Measurements from ENCODE around the gene PURA. TPM values are rescaled to one million over a fixed set of nuclear protein-coding genes. Genes with fewer than 3 reads are reported as not detected.

PURA gene
- total RNA-seq, 4 donors from 2014 or later = 7.4 to 34.6 (median 18.8) TPM

DNA sequence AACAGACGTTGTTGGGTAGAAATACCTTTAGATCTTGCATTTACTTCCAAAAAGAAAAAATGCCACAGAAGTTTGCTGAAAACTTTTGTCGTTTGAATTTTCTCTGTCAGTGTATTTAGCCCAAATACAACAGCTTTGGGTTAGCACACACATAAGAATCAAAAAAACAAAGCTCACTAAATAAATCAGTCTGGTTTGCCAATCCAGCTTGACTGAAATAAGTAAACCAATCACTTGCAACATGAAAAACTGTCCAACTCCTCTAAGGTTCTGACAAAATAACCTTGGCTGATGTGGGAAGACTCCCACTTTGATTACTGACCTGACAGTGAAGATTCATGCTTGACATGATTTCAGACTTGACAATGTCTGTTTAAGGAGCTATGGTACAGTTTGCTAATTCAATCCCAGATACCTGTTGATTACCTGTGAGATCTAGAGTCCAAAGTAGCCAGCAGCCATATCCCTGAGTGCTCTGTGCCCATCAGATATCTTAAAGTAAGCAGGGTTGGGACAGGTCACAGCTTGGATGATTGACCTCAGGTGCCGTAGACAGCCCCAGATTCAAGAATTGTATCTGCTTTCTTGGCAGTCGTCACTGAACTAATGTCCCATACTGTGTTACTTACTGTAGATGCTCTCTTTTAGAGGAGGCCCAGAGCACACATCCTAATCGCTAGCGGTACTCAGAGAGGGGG is 12.6 kb downstream of the PURA start:
- WGBS, 2 donors (ENCODE audit: low coverage in 1 of 2) = 92 to 93% methylated on average over 2 to 6 of the region's 6 CpGs
- Histone ChIP-seq H3K4me1 (peaks cover 0 to 7% (median 0%) of the 10 kb centered on the region in 4 donors), H3K4me3 (no peak overlapping the region), H3K9me3 (no peaks in the 10 kb centered on the region), H3K27ac (no peak overlapping the region), H3K36me3 (no peaks in the 10 kb centered on the region), H3K27me3 (no peaks in the 10 kb centered on the region)
- intact Hi-C loops (cut with DNase I; ENCODE audit: low total_unique reads) (no loop called here), in situ Hi-C loops (cut with MboI; ENCODE audit: low pct_ligation_motif_present in 1 of 4, low pct_unique_long_range_greater_than_20kb in 1 of 4, low sequenced_read_pairs in 3 of 4) (no loop called here)
- TF ChIP-seq, protein P1, sequence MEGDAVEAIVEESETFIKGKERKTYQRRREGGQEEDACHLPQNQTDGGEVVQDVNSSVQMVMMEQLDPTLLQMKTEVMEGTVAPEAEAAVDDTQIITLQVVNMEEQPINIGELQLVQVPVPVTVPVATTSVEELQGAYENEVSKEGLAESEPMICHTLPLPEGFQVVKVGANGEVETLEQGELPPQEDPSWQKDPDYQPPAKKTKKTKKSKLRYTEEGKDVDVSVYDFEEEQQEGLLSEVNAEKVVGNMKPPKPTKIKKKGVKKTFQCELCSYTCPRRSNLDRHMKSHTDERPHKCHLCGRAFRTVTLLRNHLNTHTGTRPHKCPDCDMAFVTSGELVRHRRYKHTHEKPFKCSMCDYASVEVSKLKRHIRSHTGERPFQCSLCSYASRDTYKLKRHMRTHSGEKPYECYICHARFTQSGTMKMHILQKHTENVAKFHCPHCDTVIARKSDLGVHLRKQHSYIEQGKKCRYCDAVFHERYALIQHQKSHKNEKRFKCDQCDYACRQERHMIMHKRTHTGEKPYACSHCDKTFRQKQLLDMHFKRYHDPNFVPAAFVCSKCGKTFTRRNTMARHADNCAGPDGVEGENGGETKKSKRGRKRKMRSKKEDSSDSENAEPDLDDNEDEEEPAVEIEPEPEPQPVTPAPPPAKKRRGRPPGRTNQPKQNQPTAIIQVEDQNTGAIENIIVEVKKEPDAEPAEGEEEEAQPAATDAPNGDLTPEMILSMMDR (IDR thresholded peaks at IDR 0.05) = no peak
- no peak for TF ChIP-seq EP300 (IDR thresholded peaks at IDR 0.05; ENCODE audit: low read depth)
- TF ChIP-seq POLR2AphosphoS5 (IDR thresholded peaks at IDR 0.05) = no peak
- TF ChIP-seq POLR2A (IDR thresholded peaks at IDR 0.05) = no peak
- DNase-seq = no peak

DNA sequence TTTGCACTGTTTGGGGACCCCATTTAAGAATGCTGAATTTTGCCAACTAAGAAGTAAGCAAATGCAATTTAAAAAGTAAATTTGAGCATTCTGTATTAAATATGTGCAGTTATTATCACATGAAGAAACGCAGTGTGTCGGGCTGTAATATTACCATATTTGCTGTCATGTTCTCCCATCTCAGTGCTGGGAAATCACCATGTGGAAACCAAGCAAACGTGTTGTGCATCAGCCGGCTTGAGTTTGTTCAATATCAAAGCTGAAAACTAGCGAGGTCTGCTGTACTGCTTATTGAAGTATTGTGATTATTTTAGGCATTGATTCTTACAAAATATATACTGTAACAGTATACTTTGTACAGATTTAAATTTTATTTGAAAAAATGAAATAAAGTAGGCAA is 14.5 kb downstream of the PURA start:
- TF ChIP-seq POLR2A (IDR thresholded peaks at IDR 0.05) = no peak
- TF ChIP-seq, protein P1 (IDR thresholded peaks at IDR 0.05) = no peak
- no peak for TF ChIP-seq POLR2AphosphoS5 (IDR thresholded peaks at IDR 0.05)
- TF ChIP-seq EP300 (IDR thresholded peaks at IDR 0.05; ENCODE audit: low read depth) = no peak
- no peak overlapping the region for H3K27ac ChIP-seq
- no peak for DNase-seq
- intact Hi-C loops (cut with DNase I; ENCODE audit: low total_unique reads) (no loop called here), in situ Hi-C loops (cut with MboI; ENCODE audit: low pct_ligation_motif_present in 1 of 4, low pct_unique_long_range_greater_than_20kb in 1 of 4, low sequenced_read_pairs in 3 of 4) (no loop called here)
- 85 to 98% methylated on average over 5 of the region's 5 CpGs for WGBS, 2 donors (ENCODE audit: low coverage in 1 of 2)
- H3K27me3 ChIP-seq = no peaks in the 10 kb centered on the region
- H3K4me3 ChIP-seq = no peak overlapping the region
- no peaks in the 10 kb centered on the region for H3K9me3 ChIP-seq
- H3K4me1 ChIP-seq = peaks cover 0 to 17% (median 0%) of the 10 kb centered on the region in 4 donors
- H3K36me3 ChIP-seq = no peaks in the 10 kb centered on the region

DNA sequence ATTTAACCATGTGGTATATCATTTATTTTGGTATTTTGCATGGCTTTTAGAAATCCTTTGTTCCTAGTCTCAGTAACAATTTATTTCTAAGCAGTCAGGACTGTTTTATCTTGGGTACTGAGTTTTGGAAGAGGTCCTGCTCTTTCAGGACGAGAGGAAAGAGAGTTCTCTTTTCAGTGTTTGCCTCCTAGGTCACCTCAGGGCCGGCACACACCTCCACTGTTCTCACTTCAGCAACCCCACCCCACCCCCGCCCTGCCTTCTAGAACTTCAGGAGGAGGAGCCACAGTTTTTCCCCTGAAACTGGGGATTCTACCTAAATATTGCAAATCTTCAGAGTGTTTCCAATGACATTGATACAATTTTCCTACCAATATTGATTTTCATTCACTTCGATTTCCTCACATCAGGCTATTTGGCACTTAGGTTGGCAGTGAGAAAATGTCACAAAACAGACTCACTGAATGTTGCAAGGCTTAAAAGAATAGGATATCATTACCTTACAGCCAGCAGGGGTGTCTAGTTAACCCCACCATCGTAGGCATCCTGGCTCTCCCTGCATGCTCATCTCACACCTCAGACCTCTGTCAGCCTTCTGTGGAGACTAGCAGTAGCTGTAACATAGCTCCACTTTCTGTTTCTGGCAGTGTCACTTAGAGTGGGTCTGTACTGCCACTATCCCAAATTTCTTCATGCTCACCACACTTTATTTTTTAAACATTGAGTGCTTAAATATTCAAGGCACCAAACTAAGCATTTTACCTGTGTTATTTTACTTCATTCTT is 17.2 kb downstream of the PURA start:
- Histone ChIP-seq H3K4me1 (peaks cover 0 to 10% (median 0%) of the 10 kb centered on the region in 4 donors), H3K27ac (no peak overlapping the region), H3K36me3 (no peaks in the 10 kb centered on the region), H3K4me3 (no peak overlapping the region), H3K27me3 (no peaks in the 10 kb centered on the region), H3K9me3 (no peaks in the 10 kb centered on the region)
- DNase-seq = no peak
- TF ChIP-seq, protein P1 (IDR thresholded peaks at IDR 0.05) = no peak
- TF ChIP-seq POLR2AphosphoS5 (IDR thresholded peaks at IDR 0.05) = no peak
- TF ChIP-seq POLR2A (IDR thresholded peaks at IDR 0.05) = no peak
- no peak for TF ChIP-seq EP300 (IDR thresholded peaks at IDR 0.05; ENCODE audit: low read depth)
- intact Hi-C loops (cut with DNase I; ENCODE audit: low total_unique reads) (no loop called here), in situ Hi-C loops (cut with MboI; ENCODE audit: low pct_ligation_motif_present in 1 of 4, low pct_unique_long_range_greater_than_20kb in 1 of 4, low sequenced_read_pairs in 3 of 4) (no loop called here)
- WGBS, 2 donors (ENCODE audit: low coverage in 1 of 2) = 76 to 92% methylated on average over 2 to 5 of the region's 5 CpGs

DNA sequence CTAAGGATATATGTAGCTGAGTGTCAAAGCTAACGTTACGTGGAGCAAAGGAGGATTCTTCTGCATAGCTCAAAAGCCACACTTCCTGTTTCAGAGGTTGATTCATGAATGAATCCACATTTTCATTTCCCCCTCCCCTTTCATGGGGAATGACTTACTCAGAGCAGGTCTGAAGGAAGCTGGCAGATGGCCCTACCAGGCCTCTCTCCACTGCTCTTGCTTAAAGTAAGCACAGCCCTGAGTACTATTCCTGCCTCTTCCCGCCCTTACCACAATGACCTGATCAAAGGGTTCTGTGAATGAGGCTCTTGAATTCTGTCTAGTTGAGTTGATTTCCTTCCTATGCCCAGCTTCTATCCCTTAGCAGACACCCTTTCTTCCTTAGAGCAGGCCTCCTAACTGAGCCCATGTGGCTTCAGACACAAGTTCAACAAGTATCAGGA is 18.1 kb downstream of the PURA start:
- no peak for DNase-seq
- Histone ChIP-seq H3K4me3 (no peak overlapping the region), H3K4me1 (peaks cover 0 to 10% (median 0%) of the 10 kb centered on the region in 4 donors), H3K27ac (no peak overlapping the region), H3K36me3 (no peaks in the 10 kb centered on the region), H3K9me3 (no peaks in the 10 kb centered on the region), H3K27me3 (no peaks in the 10 kb centered on the region)
- intact Hi-C loops (cut with DNase I; ENCODE audit: low total_unique reads) (no loop called here), in situ Hi-C loops (cut with MboI; ENCODE audit: low pct_ligation_motif_present in 1 of 4, low pct_unique_long_range_greater_than_20kb in 1 of 4, low sequenced_read_pairs in 3 of 4) (no loop called here)
- TF ChIP-seq EP300 (IDR thresholded peaks at IDR 0.05; ENCODE audit: low read depth) (no peak), POLR2A (IDR thresholded peaks at IDR 0.05) (no peak), POLR2AphosphoS5 (IDR thresholded peaks at IDR 0.05) (no peak)
- TF ChIP-seq, protein P1 (IDR thresholded peaks at IDR 0.05) = no peak
- 48 to 65% methylated on average over 2 to 3 of the region's 3 CpGs for WGBS, 2 donors (ENCODE audit: low coverage in 1 of 2)

Data from transverse colon (tissue), 4 donors.